GM12878 (cell line): ENCODE results near the gene STAT3. TPM values are rescaled to one million over a fixed set of nuclear protein-coding genes. Genes with fewer than 3 reads are reported as not detected.

Experiments used
- ATAC-seq: fragments of 200-7000 bp; cut with Tn5 transposase; 3 replicates; pipeline ENCODE4 v1.9.1; 2020; ENCODE audit warnings: mild to moderate bottlenecking, moderate library complexity
- BruUV-seq: library from RNA; stranded (reverse); fragments of 400-500 nt; replicated peaks from 2 replicates; lab custom pipeline; 2021; lab: Mats Ljungman, UMichigan
- CTCF ChIA-PET: fragments of 300-600 bp; sonication (Branson Sonifier 250); formaldehyde crosslinking; extraction: SDS; loops from one replicate; lab custom pipeline; 2021; ENCODE audit warnings: inconsistent platforms; lab: Yijun Ruan, JAX
- POLR2A ChIA-PET: fragments of 350-600 bp; formaldehyde crosslinking; extraction: SDS; loops from one replicate; lab custom pipeline; 2021; ENCODE audit warnings: inconsistent platforms; lab: Charles Lee
- RAD21 ChIA-PET: fragments of 300-600 bp; sonication (Branson Sonifier 250); formaldehyde crosslinking; loops from one replicate; lab custom pipeline; 2023; ENCODE audit warnings: antibody characterized with exemption; ENCODE audit not compliant: unreplicated experiment; lab: Charles Lee
- SMC1A ChIA-PET: fragments of 300-600 bp; sonication (Branson Sonifier 250); formaldehyde crosslinking; loops from one replicate; lab custom pipeline; 2023; ENCODE audit not compliant: unreplicated experiment, uncharacterized antibody; lab: Charles Lee
- DNase-seq: peaks from one replicate; pipeline ENCODE4 v3.0.0-alpha.2; 2011; ENCODE audit warnings: low read depth, low spot score
- FAIRE-seq: peaks from 3 replicates; lab custom pipeline; 2011; peaks lifted over from hg19 to GRCh38; lab: Jason Lieb, UNC
- H2AFZ ChIP-seq: 2 replicates; pipeline ENCODE4 v1.6.0; 2011; ENCODE audit warnings: low read depth, low read length, control low read depth; ENCODE audit not compliant: control insufficient read depth
- H3K27ac ChIP-seq: 2 replicates; pipeline ENCODE4 v1.5.1; 2011; ENCODE audit warnings: control low read depth; ENCODE audit not compliant: control insufficient read depth, insufficient read depth
- H3K27me3 ChIP-seq, 2 experiments: replicated peaks in 1 of 2; 2 replicates each; pipeline versions ENCODE4 v1.6.0 to v1.6.1; 2011; ENCODE audit warnings: low read length in 1 of 2; ENCODE audit not compliant: control insufficient read depth in 2 of 2, insufficient read depth in 2 of 2
- H3K36me3 ChIP-seq, 2 experiments: 2 replicates each; pipeline ENCODE4 v1.5.1; 2011; ENCODE audit warnings: low read length in 1 of 2; ENCODE audit not compliant: control insufficient read depth in 2 of 2, insufficient read depth in 2 of 2
- H3K4me1 ChIP-seq: 2 replicates; pipeline ENCODE4 v1.6.1; 2011; ENCODE audit warnings: mild to moderate bottlenecking, low read length, moderate library complexity, mixed read lengths; ENCODE audit not compliant: control insufficient read depth, insufficient read depth
- H3K4me2 ChIP-seq: 2 replicates; pipeline ENCODE4 v1.6.0; 2011; ENCODE audit warnings: control low read depth; ENCODE audit not compliant: control insufficient read depth, insufficient read depth
- H3K4me3 ChIP-seq: fragments of 200-600 bp; sonication (generic); 2 replicates; pipeline ENCODE4 v1.5.1; 2016
- H3K79me2 ChIP-seq: 2 replicates; pipeline ENCODE4 v1.6.0; 2011; ENCODE audit warnings: low read length; ENCODE audit not compliant: control insufficient read depth, insufficient read depth
- H3K9ac ChIP-seq: 2 replicates; pipeline ENCODE4 v1.8.0; 2011; ENCODE audit warnings: low read length, control low read depth, mixed read lengths; ENCODE audit not compliant: control insufficient read depth, insufficient read depth
- H3K9me3 ChIP-seq: replicated peaks from 3 replicates; pipeline ENCODE4 v1.5.1; 2011; ENCODE audit warnings: mild to moderate bottlenecking, low read length; ENCODE audit not compliant: control insufficient read depth, insufficient read depth
- H4K20me1 ChIP-seq: 2 replicates; pipeline ENCODE4 v1.6.0; 2011; ENCODE audit not compliant: control insufficient read depth, insufficient read depth
- CBX3 ChIP-seq: fragments of 200-600 bp; sonication (generic); IDR thresholded peaks from 2 replicates; pipeline ENCODE4 v1.6.1; 2016; ENCODE audit warnings: low read depth, borderline replicate concordance
- DPF2 ChIP-seq: fragments of 450-650 bp; IDR thresholded peaks from 2 replicates; pipeline ENCODE4 v1.6.1; 2017; ENCODE audit warnings: mild to moderate bottlenecking
- GATAD2B ChIP-seq: fragments of 450-650 bp; conservative IDR thresholded peaks from 2 replicates; pipeline ENCODE4 v1.6.1; 2017; ENCODE audit warnings: low read depth, mild to moderate bottlenecking, moderate library complexity
- KDM1A ChIP-seq: fragments of 200-600 bp; sonication (generic); IDR thresholded peaks from 2 replicates; pipeline ENCODE4 v1.6.1; 2016; ENCODE audit warnings: borderline replicate concordance
- NFXL1 ChIP-seq: fragments of 450-650 bp; IDR thresholded peaks from 2 replicates; pipeline ENCODE4 v1.6.1; 2017; ENCODE audit warnings: antibody characterized with exemption, mild to moderate bottlenecking, borderline replicate concordance
- PAX8 ChIP-seq: fragments of 450-650 bp; IDR thresholded peaks from 2 replicates; pipeline ENCODE4 v1.6.1; 2017; ENCODE audit warnings: mild to moderate bottlenecking, moderate library complexity
- POLR2AphosphoS5 ChIP-seq: IDR thresholded peaks from 2 replicates; pipeline ENCODE4 v1.6.1; 2011; ENCODE audit warnings: mild to moderate bottlenecking, low read length, inconsistent platforms
- TCF12 ChIP-seq: IDR thresholded peaks from 2 replicates; pipeline ENCODE4 v1.6.1; 2011; ENCODE audit warnings: low read depth, mild to moderate bottlenecking, low read length
- WGBS: methylation state at CpG from one replicate; pipeline ENCODE4 v1.1.6; 2016; ENCODE audit warnings: low lambda C conversion rate; ENCODE audit not compliant: insufficient replicate concordance, insufficient coverage; ENCODE audit errors: missing lambda C conversion rate; 5-methylcytosine and 5-hydroxymethylcytosine counted together
- in situ Hi-C: fragments of 300-500 bp; cut with MboI; formaldehyde crosslinking; loops from 9 replicates; pipeline ENCODE4 v1.14.3; 2018; ENCODE audit warnings: mixed read lengths
- intact Hi-C: fragments of 100-400 bp; cut with micrococcal nuclease; formaldehyde crosslinking; loops from one replicate; pipeline ENCODE4 v1.14.2; 2022; ENCODE audit not compliant: unreplicated experiment
- polyA plus RNA-seq, 11 experiments: library from polyadenylated mRNA; depleted of rRNA in 4 of 11; unstranded in 6 of 11; stranded (reverse) in 5 of 11; fragments of >200 nt; fragmentation: Nextera tagmentation in 4 of 11; fragmentation: Illumina TruSeq in 1 of 11; extraction: Ambion mirVana in 4 of 11; extraction: Trizol in 1 of 11; gene quantifications; 1 replicate in 1 of 11; 2 replicates in 10 of 11; pipeline versions ENCODE4 v1.2.1 to v1.2.3, GENCODE V29; 2011 to 2016; ENCODE audit warnings: inconsistent platforms in 2 of 11, missing spikeins in 2 of 11, low read depth in 1 of 11
- total RNA-seq, 4 experiments: library from RNA; depleted of rRNA in 3 of 4; stranded (reverse); fragments of >200 nt in 3 of 4; fragmentation: Illumina TruSeq in 1 of 4; extraction: Trizol in 1 of 4; gene quantifications; 2 replicates each; pipeline versions ENCODE4 v1.2.1 to v1.2.3, GENCODE V29; 2013 to 2021
- TF ChIP-seq, protein P1 (sequence below): IDR thresholded peaks from 2 replicates; pipeline ENCODE4 v1.6.1; 2012; ENCODE audit warnings: low read depth, low read length, improper control_type of control experiment
- TF ChIP-seq, protein P2 (sequence below): fragments of 450-650 bp; IDR thresholded peaks from 2 replicates; pipeline ENCODE4 v1.6.1; 2016; ENCODE audit warnings: mild to moderate bottlenecking
- TF ChIP-seq, protein P3 (sequence below): fragments of 450-650 bp; IDR thresholded peaks from 2 replicates; pipeline ENCODE4 v1.6.1; 2017; ENCODE audit warnings: mild to moderate bottlenecking, low read depth, inconsistent platforms; ENCODE audit not compliant: poor library complexity, severe bottlenecking
- TF ChIP-seq, protein P4 (sequence below): IDR thresholded peaks from 2 replicates; pipeline ENCODE4 v1.6.1; 2012; ENCODE audit warnings: low read length, inconsistent platforms

STAT3 gene
- total and polyA plus RNA-seq, 10 of the 15 experiments (the other 5 are each of a cell fraction or from before 2014, with no cell fraction given): 18.4 to 96.4 (median 60.9) TPM

DNA sequence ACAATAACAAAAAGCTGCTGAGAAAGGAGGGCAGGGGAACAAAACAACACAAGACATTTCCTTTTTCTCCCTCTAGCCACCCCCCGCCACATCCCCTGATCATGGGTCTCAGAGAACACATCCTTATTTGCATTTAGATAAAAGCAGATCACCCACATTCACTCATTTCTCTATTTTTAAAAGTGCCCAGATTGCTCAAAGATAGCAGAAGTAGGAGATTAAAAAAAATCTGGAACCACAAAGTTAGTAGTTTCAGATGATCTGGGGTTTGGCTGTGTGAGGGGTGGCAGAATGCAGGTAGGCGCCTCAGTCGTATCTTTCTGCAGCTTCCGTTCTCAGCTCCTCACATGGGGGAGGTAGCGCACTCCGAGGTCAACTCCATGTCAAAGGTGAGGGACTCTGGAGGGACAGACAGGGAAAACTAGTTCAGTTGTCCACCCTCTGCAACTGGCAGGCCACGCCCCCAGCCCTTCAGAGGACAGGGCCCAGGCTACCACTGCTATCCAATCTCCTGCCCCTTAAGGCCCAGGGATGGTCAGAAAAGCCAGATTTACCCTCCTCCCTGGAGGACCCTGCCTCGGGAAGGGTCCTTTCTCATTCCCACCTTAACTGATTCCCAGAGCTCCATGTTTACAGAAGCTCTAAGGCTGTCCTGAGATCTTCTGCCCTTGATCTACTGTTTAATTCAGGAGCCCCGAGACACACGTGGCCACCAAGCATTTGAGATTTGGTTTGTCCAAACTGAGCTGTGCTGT lies 72.7 kb downstream of the STAT3 start (continued):
- TF ChIP-seq, protein P1, sequence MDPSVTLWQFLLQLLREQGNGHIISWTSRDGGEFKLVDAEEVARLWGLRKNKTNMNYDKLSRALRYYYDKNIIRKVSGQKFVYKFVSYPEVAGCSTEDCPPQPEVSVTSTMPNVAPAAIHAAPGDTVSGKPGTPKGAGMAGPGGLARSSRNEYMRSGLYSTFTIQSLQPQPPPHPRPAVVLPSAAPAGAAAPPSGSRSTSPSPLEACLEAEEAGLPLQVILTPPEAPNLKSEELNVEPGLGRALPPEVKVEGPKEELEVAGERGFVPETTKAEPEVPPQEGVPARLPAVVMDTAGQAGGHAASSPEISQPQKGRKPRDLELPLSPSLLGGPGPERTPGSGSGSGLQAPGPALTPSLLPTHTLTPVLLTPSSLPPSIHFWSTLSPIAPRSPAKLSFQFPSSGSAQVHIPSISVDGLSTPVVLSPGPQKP: no peak
- TF ChIP-seq, protein P2, sequence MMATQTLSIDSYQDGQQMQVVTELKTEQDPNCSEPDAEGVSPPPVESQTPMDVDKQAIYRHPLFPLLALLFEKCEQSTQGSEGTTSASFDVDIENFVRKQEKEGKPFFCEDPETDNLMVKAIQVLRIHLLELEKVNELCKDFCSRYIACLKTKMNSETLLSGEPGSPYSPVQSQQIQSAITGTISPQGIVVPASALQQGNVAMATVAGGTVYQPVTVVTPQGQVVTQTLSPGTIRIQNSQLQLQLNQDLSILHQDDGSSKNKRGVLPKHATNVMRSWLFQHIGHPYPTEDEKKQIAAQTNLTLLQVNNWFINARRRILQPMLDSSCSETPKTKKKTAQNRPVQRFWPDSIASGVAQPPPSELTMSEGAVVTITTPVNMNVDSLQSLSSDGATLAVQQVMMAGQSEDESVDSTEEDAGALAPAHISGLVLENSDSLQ: no peak
- TF ChIP-seq DPF2: 0 out of 2 replicates have a peak, but pooled peaks have one; percentile 36
- TF ChIP-seq, all 136 proteins: peak for 23

DNA sequence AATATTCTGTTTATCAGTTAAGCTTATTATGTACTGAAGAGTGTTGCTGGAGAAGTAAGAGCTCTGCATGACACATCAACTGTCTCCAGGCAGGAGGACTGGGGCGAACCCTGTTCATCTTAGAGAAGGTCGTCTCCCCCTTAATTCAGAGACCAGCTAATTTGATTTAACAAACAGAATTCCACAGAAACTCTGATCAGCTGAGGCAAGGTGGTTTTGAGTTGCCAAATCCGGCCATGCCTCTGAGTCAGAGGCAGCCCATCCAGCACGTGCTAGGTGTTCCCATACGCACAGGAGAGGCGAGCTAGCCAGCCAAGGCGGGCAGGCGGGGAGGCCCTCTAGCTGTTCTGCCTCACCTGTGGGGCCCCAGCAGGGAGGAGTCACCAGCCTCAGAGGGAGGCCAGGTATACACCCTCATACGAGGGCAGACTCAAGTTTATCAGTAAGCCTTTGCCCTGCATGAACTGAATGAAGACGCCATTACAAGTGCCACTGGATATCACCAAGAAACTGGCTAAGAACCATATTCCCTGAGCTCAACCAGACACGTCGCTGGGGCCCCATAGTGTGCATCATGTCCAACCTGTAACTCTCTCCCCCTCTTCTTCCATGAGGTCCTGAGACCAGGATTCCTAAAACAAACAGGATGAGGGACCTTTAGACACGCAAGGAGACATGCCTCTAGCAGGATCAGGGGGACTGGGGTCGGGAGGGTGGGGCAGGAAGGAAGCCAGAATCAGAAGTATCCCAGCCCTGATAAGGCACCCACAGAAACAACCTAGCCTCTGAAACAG lies 74.3 kb downstream of the STAT3 start:
- in situ Hi-C loops: no loop called here
- TF ChIP-seq GATAD2B (no peak), TCF12 (no peak), POLR2AphosphoS5 (peak; percentile 48), CBX3 (no peak), NFXL1 (no peak), KDM1A (no peak), PAX8 (no peak)
- TF ChIP-seq, protein P3, sequence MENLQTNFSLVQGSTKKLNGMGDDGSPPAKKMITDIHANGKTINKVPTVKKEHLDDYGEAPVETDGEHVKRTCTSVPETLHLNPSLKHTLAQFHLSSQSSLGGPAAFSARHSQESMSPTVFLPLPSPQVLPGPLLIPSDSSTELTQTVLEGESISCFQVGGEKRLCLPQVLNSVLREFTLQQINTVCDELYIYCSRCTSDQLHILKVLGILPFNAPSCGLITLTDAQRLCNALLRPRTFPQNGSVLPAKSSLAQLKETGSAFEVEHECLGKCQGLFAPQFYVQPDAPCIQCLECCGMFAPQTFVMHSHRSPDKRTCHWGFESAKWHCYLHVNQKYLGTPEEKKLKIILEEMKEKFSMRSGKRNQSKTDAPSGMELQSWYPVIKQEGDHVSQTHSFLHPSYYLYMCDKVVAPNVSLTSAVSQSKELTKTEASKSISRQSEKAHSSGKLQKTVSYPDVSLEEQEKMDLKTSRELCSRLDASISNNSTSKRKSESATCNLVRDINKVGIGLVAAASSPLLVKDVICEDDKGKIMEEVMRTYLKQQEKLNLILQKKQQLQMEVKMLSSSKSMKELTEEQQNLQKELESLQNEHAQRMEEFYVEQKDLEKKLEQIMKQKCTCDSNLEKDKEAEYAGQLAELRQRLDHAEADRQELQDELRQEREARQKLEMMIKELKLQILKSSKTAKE: no peak
- TF ChIP-seq, protein P4, sequence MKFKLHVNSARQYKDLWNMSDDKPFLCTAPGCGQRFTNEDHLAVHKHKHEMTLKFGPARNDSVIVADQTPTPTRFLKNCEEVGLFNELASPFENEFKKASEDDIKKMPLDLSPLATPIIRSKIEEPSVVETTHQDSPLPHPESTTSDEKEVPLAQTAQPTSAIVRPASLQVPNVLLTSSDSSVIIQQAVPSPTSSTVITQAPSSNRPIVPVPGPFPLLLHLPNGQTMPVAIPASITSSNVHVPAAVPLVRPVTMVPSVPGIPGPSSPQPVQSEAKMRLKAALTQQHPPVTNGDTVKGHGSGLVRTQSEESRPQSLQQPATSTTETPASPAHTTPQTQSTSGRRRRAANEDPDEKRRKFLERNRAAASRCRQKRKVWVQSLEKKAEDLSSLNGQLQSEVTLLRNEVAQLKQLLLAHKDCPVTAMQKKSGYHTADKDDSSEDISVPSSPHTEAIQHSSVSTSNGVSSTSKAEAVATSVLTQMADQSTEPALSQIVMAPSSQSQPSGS: no peak

More for the DNA sequence above, 74.3 kb downstream of the STAT3 start:
- H4K20me1 ChIP-seq: no peaks in the 10 kb centered on the region
- no peak overlapping the region for H2AFZ ChIP-seq
- ChIA-PET POLR2A (interaction anchor here (0.6 to 1.7 kb wide), 4 partner anchors 45 to 193 kb away, joined by 3 to 7 read pairs (median 4); partner anchors contain the start of gene KAT2A), RAD21 (interaction anchor here (0.5 to 21.1 kb wide), 7 partner anchors 64 to 214 kb away, joined by 3 to 373 read pairs (median 4); no protein-coding TSS in a partner anchor), CTCF (interaction anchor here (0.6 to 22.1 kb wide), 11 partner anchors 8 to 213 kb away, joined by 3 to 732 read pairs (median 4); partner anchors contain the start of gene GHDC), SMC1A (interaction anchor here (0.6 to 23.8 kb wide), 5 partner anchors 8 to 213 kb away, joined by 3 to 528 read pairs (median 5); partner anchors contain the start of gene STAT3)
- no peak overlapping the region for H3K4me3 ChIP-seq
- DNase-seq (no peak), FAIRE-seq (no peak), ATAC-seq (no peak)
- H3K9ac ChIP-seq: no peak overlapping the region
- peaks cover 43% of the 10 kb centered on the region for H3K4me1 ChIP-seq
- WGBS: 71% methylated on average over 14 of the region's 14 CpGs
- no TSS peak for BruUV-seq
- H3K27ac ChIP-seq: no peak overlapping the region
- H3K4me2 ChIP-seq: no peak overlapping the region
- no peaks in the 10 kb centered on the region for H3K27me3 ChIP-seq
- peaks cover 12 to 27% of the 10 kb centered on the region in 2 experiments; a peak in 3 of 4 replicates for H3K36me3 ChIP-seq
- no peaks in the 10 kb centered on the region for H3K79me2 ChIP-seq
- H3K9me3 ChIP-seq: no peaks in the 10 kb centered on the region
- intact Hi-C loops: loop anchor here (2.0 kb wide), 1 partner anchor 93 kb away; no protein-coding TSS in a partner anchor
